ENCODE data around the gene KCNIP1. TPM values are rescaled to one million over a fixed set of nuclear protein-coding genes. Genes with fewer than 3 reads are reported as not detected.

KCNIP1 gene
- total and polyA plus RNA-seq, 10 donors = 0.08 to 20.0 (median 9.4) TPM

GRCh38 chr5:170721681-170722080 is 217.9 kb downstream of the KCNIP1 start:
- H3K27ac ChIP-seq = no peak overlapping the region
- H3K36me3 ChIP-seq = no peaks in the 10 kb centered on the region
- no peak for TF ChIP-seq POLR2AphosphoS5 (IDR thresholded peaks at IDR 0.05)
- no peak for TF ChIP-seq CTCF (IDR thresholded peaks at IDR 0.05 in 8 of 11, conservative IDR thresholded peaks at IDR 0.05 in 3 of 11)
- no peak for TF ChIP-seq POLR2A (IDR thresholded peaks at IDR 0.05)
- WGBS, 5 donors = 77 to 86% (median 81%) methylated on average over 6 of the region's 6 CpGs
- H3K4me1 ChIP-seq = no peaks in the 10 kb centered on the region
- no peaks in the 10 kb centered on the region for H3K9me3 ChIP-seq
- DNase-seq = no peak
- intact Hi-C loops (cut with DNase I; ENCODE audit: low total_unique reads) = no loop called here
- peaks cover 0 to 43% (median 0%) of the 10 kb centered on the region in 7 donors for H3K27me3 ChIP-seq (replicated peaks in 1 of 7)
- H3K4me3 ChIP-seq = no peak overlapping the region

GRCh38 chr5:170722316-170722715 is 218.5 kb downstream of the KCNIP1 start:
- Histone ChIP-seq H3K9me3 (no peaks in the 10 kb centered on the region), H3K36me3 (no peaks in the 10 kb centered on the region), H3K4me3 (no peak overlapping the region), H3K4me1 (no peaks in the 10 kb centered on the region), H3K27ac (no peak overlapping the region), H3K27me3 (replicated peaks in 1 of 7) (peaks cover 0 to 47% (median 0%) of the 10 kb centered on the region in 7 donors)
- no peak for DNase-seq
- 64 to 79% (median 73%) methylated on average over 3 of the region's 3 CpGs for WGBS, 5 donors
- TF ChIP-seq POLR2A (IDR thresholded peaks at IDR 0.05) (no peak), POLR2AphosphoS5 (IDR thresholded peaks at IDR 0.05) (no peak), CTCF (IDR thresholded peaks at IDR 0.05 in 8 of 11, conservative IDR thresholded peaks at IDR 0.05 in 3 of 11) (no peak)
- intact Hi-C loops (cut with DNase I; ENCODE audit: low total_unique reads) = no loop called here

GRCh38 chr5:170731052-170731451 is 227.2 kb downstream of the KCNIP1 start:
- intact Hi-C loops (cut with DNase I; ENCODE audit: low total_unique reads) = no loop called here
- TF ChIP-seq POLR2AphosphoS5 (IDR thresholded peaks at IDR 0.05) = no peak
- Histone ChIP-seq H3K27ac (no peak overlapping the region), H3K4me3 (no peak overlapping the region), H3K36me3 (no peaks in the 10 kb centered on the region), H3K27me3 (replicated peaks in 1 of 7) (peaks cover 0 to 16% (median 0%) of the 10 kb centered on the region in 7 donors), H3K9me3 (peaks cover 0 to 24% (median 16%) of the 10 kb centered on the region in 8 donors), H3K4me1 (no peaks in the 10 kb centered on the region)
- DNase-seq = no peak
- 74 to 93% (median 86%) methylated on average over 1 of the region's 1 CpG for WGBS, 5 donors

- Histone ChIP-seq H3K4me3 (no peak overlapping the region), H3K27ac (no peak overlapping the region), H3K27me3 (replicated peaks in 1 of 7) (peaks cover 0 to 10% (median 0%) of the 10 kb centered on the region in 7 donors), H3K9me3 (peaks cover 0 to 28% (median 17%) of the 10 kb centered on the region in 8 donors), H3K36me3 (no peaks in the 10 kb centered on the region), H3K4me1 (no peaks in the 10 kb centered on the region)
- 52 to 63% (median 54%) methylated on average over 1 to 2 of the region's 2 CpGs for WGBS, 5 donors
- DNase-seq = no peak
- intact Hi-C loops (cut with DNase I; ENCODE audit: low total_unique reads) = no loop called here
- TF ChIP-seq CTCF (IDR thresholded peaks at IDR 0.05 in 8 of 11, conservative IDR thresholded peaks at IDR 0.05 in 3 of 11) (no peak), POLR2AphosphoS5 (IDR thresholded peaks at IDR 0.05) (no peak), POLR2A (IDR thresholded peaks at IDR 0.05) (no peak)
Observed at GRCh38 chr5:170732685-170733084, 228.9 kb downstream of the KCNIP1 start.

- no peak for DNase-seq
- TF ChIP-seq POLR2AphosphoS5 (IDR thresholded peaks at IDR 0.05) = no peak
- no peaks in the 10 kb centered on the region for H3K36me3 ChIP-seq
- intact Hi-C loops (cut with DNase I; ENCODE audit: low total_unique reads) = no loop called here
- H3K4me1 ChIP-seq = no peaks in the 10 kb centered on the region
- peaks cover 0 to 5% (median 0%) of the 10 kb centered on the region in 7 donors for H3K27me3 ChIP-seq (replicated peaks in 1 of 7)
- H3K27ac ChIP-seq = no peak overlapping the region
- peaks cover 0 to 28% (median 17%) of the 10 kb centered on the region in 8 donors for H3K9me3 ChIP-seq
- H3K4me3 ChIP-seq = no peak overlapping the region
- WGBS, 5 donors = 52 to 66% (median 57%) methylated on average over 3 of the region's 3 CpGs
Observed at GRCh38 chr5:170736966-170737365, 233.1 kb downstream of the KCNIP1 start.
